Measurements from ENCODE around the gene TCAF1.

DNA sequence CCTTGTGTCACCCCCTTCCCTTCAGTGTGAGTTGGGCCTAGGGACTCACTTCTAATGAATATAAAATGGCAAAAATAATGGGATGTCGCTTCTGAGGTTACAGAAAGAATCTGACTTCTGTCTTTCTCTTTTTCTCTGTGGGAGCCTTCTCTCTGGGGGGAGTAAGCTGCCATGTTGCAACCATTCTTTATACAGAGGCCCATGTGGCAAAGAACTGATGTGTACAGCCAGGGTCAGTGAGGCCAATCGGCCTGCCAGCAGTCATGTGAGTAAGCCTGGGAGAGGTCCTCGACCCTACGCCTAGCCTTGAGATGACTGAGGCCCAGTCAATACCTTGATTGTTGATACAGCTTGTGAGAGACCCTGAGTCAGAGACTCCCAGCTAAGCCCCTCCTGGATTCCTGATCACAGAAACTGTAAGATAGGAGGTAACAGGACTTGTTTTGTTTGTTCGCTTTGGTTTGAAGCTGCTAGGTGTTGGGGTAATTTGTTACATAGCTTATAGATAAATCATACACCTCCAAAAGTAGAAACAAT, 1.7 kb downstream of the TCAF1 start:
- TF ChIP-seq, protein P1, sequence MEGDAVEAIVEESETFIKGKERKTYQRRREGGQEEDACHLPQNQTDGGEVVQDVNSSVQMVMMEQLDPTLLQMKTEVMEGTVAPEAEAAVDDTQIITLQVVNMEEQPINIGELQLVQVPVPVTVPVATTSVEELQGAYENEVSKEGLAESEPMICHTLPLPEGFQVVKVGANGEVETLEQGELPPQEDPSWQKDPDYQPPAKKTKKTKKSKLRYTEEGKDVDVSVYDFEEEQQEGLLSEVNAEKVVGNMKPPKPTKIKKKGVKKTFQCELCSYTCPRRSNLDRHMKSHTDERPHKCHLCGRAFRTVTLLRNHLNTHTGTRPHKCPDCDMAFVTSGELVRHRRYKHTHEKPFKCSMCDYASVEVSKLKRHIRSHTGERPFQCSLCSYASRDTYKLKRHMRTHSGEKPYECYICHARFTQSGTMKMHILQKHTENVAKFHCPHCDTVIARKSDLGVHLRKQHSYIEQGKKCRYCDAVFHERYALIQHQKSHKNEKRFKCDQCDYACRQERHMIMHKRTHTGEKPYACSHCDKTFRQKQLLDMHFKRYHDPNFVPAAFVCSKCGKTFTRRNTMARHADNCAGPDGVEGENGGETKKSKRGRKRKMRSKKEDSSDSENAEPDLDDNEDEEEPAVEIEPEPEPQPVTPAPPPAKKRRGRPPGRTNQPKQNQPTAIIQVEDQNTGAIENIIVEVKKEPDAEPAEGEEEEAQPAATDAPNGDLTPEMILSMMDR (IDR thresholded peaks at IDR 0.05), result no peak
- no peak for TF ChIP-seq EP300 (IDR thresholded peaks at IDR 0.05)
- no peak for TF ChIP-seq POLR2AphosphoS5 (IDR thresholded peaks at IDR 0.05)
